ENCODE results near the gene SEL1L3. TPM values are rescaled to one million over a fixed set of nuclear protein-coding genes. Genes with fewer than 3 reads are reported as not detected.
"Not testable (repeated sequence)": the region's sequence is repeated elsewhere in the genome, so short reads cannot be mapped to it uniquely, and the experiment has no call there.

Gene SEL1L3
- total RNA-seq: 10 to 100 TPM; 14.9 to 24.5 TPM
- 17.4 TPM for polyA plus RNA-seq (2013, experiment 1 of 2)
- polyA plus RNA-seq (2013, experiment 2 of 2): 15.2 TPM
- long read RNA-seq, experiment 1, partial matches to known transcripts: 3 of 6 reads
- long read RNA-seq, experiment 1, other reads (novel, unspliced or antisense): 3 of 6 reads
- long read RNA-seq, experiment 2, full-length matches to known transcripts: 49 of 62 reads
- long read RNA-seq, experiment 2, partial matches to known transcripts: 6 of 62 reads
- long read RNA-seq, experiment 2, other reads (novel, unspliced or antisense): 7 of 62 reads
- long read RNA-seq, experiment 3, full-length matches to known transcripts: 8 of 16 reads
- long read RNA-seq, experiment 3, partial matches to known transcripts: 5 of 16 reads
- long read RNA-seq, experiment 3, other reads (novel, unspliced or antisense): 3 of 16 reads
- long read RNA-seq, experiment 4: 0 reads

- Mint-ChIP-seq H3K4me3 (peak within 1 kb of the TSS; percentile 74), H3K27me3 (ENCODE audit: insufficient read depth) (peaks cover 52% of the 10 kb centered on the region), H3K4me1 (peaks cover 10% of the 10 kb centered on the region), H3K27ac (no peak within 1 kb of the TSS), H3K9me3 (no peaks in the 10 kb centered on the region), H3K36me3 (ENCODE audit: low read depth) (no peaks in the 10 kb centered on the region)
- Histone ChIP-seq H3K36me3 (ENCODE audit: control insufficient read depth, insufficient read depth, low read length) (no peaks in the 10 kb centered on the region), H3K27me3 (ENCODE audit: control insufficient read depth, insufficient read depth, low read length, poor library complexity, severe bottlenecking) (peaks cover 50% of the 10 kb centered on the region), H3K4me3 (ENCODE audit: low read length) (peak within 1 kb of the TSS; percentile 77), H3K9me3 (ENCODE audit: control insufficient read depth, low read length) (no peaks in the 10 kb centered on the region), H3K4me1 (ENCODE audit: control insufficient read depth, insufficient read depth, low read length) (no peaks in the 10 kb centered on the region), H3K27ac (ENCODE audit: low read depth, low read length) (no peak within 1 kb of the TSS), H3K9ac (ENCODE audit: extremely low read depth, low read length, poor library complexity, severe bottlenecking) (no peak within 1 kb of the TSS)
- DNase-seq: peak; percentile 86
- TF ChIP-seq CTCF (conservative IDR thresholded peaks at IDR 0.05): no peak
- 0% methylated on average over 9 to 107 of the region's 115 CpGs for WGBS, 2 experiments (ENCODE audit: insufficient coverage in 1 of 2, insufficient read length in 1 of 2)
These were observed at the start of gene SEL1L3 for GRCh38 chr4:25862411-25863346. Gene SEL1L3 (minus strand): TSS chr4:25862988. CDS start chr4:25862836, 152 bp downstream.

- 77 to 78% methylated on average over 6 of the region's 6 CpGs for WGBS, 2 experiments (ENCODE audit: insufficient coverage in 1 of 2, insufficient read length in 1 of 2)
- Mint-ChIP-seq H3K36me3 (ENCODE audit: low read depth) (no peaks in the 10 kb centered on the region), H3K4me3 (no peak overlapping the region), H3K27me3 (ENCODE audit: insufficient read depth) (peaks cover 22% of the 10 kb centered on the region), H3K27ac (no peak overlapping the region), H3K9me3 (peaks cover 7% of the 10 kb centered on the region), H3K4me1 (peaks cover 9% of the 10 kb centered on the region)
- Histone ChIP-seq H3K36me3 (ENCODE audit: control insufficient read depth, insufficient read depth, low read length) (no peaks in the 10 kb centered on the region), H3K9ac (ENCODE audit: extremely low read depth, low read length, poor library complexity, severe bottlenecking) (no peak overlapping the region), H3K27me3 (ENCODE audit: control insufficient read depth, insufficient read depth, low read length, poor library complexity, severe bottlenecking) (no peaks in the 10 kb centered on the region), H3K4me3 (ENCODE audit: low read length) (no peak overlapping the region), H3K9me3 (ENCODE audit: control insufficient read depth, low read length) (peaks cover 4% of the 10 kb centered on the region), H3K4me1 (ENCODE audit: control insufficient read depth, insufficient read depth, low read length) (no peaks in the 10 kb centered on the region), H3K27ac (ENCODE audit: low read depth, low read length) (no peak overlapping the region)
- no peak for TF ChIP-seq CTCF (conservative IDR thresholded peaks at IDR 0.05)
- DNase-seq: no peak
These were observed 48.6 kb upstream of the SEL1L3 start for GRCh38 chr4:25911356-25911755.

GRCh38 chr4:25908491-25908901, 45.7 kb upstream of the SEL1L3 start:
- Histone ChIP-seq H3K36me3 (ENCODE audit: control insufficient read depth, insufficient read depth, low read length) (no peaks in the 10 kb centered on the region), H3K9me3 (ENCODE audit: control insufficient read depth, low read length) (peaks cover 4% of the 10 kb centered on the region), H3K9ac (ENCODE audit: extremely low read depth, low read length, poor library complexity, severe bottlenecking) (no peak overlapping the region), H3K27me3 (ENCODE audit: control insufficient read depth, insufficient read depth, low read length, poor library complexity, severe bottlenecking) (no peaks in the 10 kb centered on the region), H3K27ac (ENCODE audit: low read depth, low read length) (no peak overlapping the region), H3K4me1 (ENCODE audit: control insufficient read depth, insufficient read depth, low read length) (no peaks in the 10 kb centered on the region), H3K4me3 (ENCODE audit: low read length) (no peak overlapping the region)
- Mint-ChIP-seq H3K4me3 (no peak overlapping the region), H3K27me3 (ENCODE audit: insufficient read depth) (peaks cover 22% of the 10 kb centered on the region), H3K27ac (no peak overlapping the region), H3K36me3 (ENCODE audit: low read depth) (no peaks in the 10 kb centered on the region), H3K9me3 (peaks cover 7% of the 10 kb centered on the region), H3K4me1 (peaks cover 7% of the 10 kb centered on the region)
- WGBS, 2 experiments (ENCODE audit: insufficient coverage in 1 of 2, insufficient read length in 1 of 2): 63 to 86% methylated on average over 4 to 5 of the region's 5 CpGs
- TF ChIP-seq CTCF (conservative IDR thresholded peaks at IDR 0.05): no peak
- no peak for DNase-seq

- H3K4me1 Mint-ChIP-seq; H3K9me3 Mint-ChIP-seq; H3K36me3 ChIP-seq (ENCODE audit: control insufficient read depth, insufficient read depth, low read length); H3K27ac ChIP-seq (ENCODE audit: low read depth, low read length); H3K4me1 ChIP-seq (ENCODE audit: control insufficient read depth, insufficient read depth, low read length); H3K27me3 Mint-ChIP-seq (ENCODE audit: insufficient read depth); H3K4me3 Mint-ChIP-seq; H3K4me3 ChIP-seq (ENCODE audit: low read length); H3K36me3 Mint-ChIP-seq (ENCODE audit: low read depth); H3K27me3 ChIP-seq (ENCODE audit: control insufficient read depth, insufficient read depth, low read length, poor library complexity, severe bottlenecking); H3K27ac Mint-ChIP-seq; H3K9me3 ChIP-seq (ENCODE audit: control insufficient read depth, low read length); DNase-seq; H3K9ac ChIP-seq (ENCODE audit: extremely low read depth, low read length, poor library complexity, severe bottlenecking): not testable (repeated sequence)
- WGBS, 2 experiments (ENCODE audit: insufficient coverage in 1 of 2, insufficient read length in 1 of 2): 93 to 95% methylated on average over 7 to 9 of the region's 11 CpGs
These were observed 43.3 kb upstream of the SEL1L3 start for GRCh38 chr4:25906113-25906512.

All from endodermal cell (in vitro differentiated cells).